Kidney capillary endothelial cell (primary cell): ENCODE data around the gene JOSD1.
A peak's percentile ranks its signal among the peaks of the same experiment; 100 is the strongest.

ENCODE experiments used
- DNase-seq: peaks from one replicate; pipeline ENCODE4 v3.0.0-alpha.2; 2018; ENCODE audit warnings: low spot score

Gene JOSD1

GRCh38 chr22:38733329-38733723 lies 32.6 kb upstream of the JOSD1 start:
- DNase-seq, result no peak

- no peak for DNase-seq
Measured at GRCh38 chr22:38732251-38732815, 31.6 kb upstream of the JOSD1 start.

- no peak for DNase-seq
Measured at GRCh38 chr22:38731703-38732161, 31.0 kb upstream of the JOSD1 start.

GRCh38 chr22:38730411-38730871 lies 29.7 kb upstream of the JOSD1 start:
- no peak for DNase-seq

- no peak for DNase-seq
Measured at GRCh38 chr22:38729946-38730345, 29.2 kb upstream of the JOSD1 start.

GRCh38 chr22:38728871-38729796 lies 28.4 kb upstream of the JOSD1 start:
- peak; percentile 68 for DNase-seq

- no peak for DNase-seq
Measured at GRCh38 chr22:38727530-38728451, 27.0 kb upstream of the JOSD1 start.

GRCh38 chr22:38727123-38727522 lies 26.4 kb upstream of the JOSD1 start:
- no peak for DNase-seq

GRCh38 chr22:38725900-38726655 lies 25.3 kb upstream of the JOSD1 start:
- no peak for DNase-seq

- DNase-seq, result no peak
Measured at GRCh38 chr22:38724926-38725571, 24.3 kb upstream of the JOSD1 start.

- no peak for DNase-seq
Measured at GRCh38 chr22:38724176-38724575, 23.4 kb upstream of the JOSD1 start.

- DNase-seq, result no peak
Measured at GRCh38 chr22:38721551-38721950, 20.8 kb upstream of the JOSD1 start.

- no peak for DNase-seq
Measured at GRCh38 chr22:38720350-38720749, 19.6 kb upstream of the JOSD1 start.

GRCh38 chr22:38719196-38719595 lies 18.5 kb upstream of the JOSD1 start:
- no peak for DNase-seq

GRCh38 chr22:38718414-38718813 lies 17.7 kb upstream of the JOSD1 start:
- DNase-seq, result peak; percentile 74

GRCh38 chr22:38717244-38717643 lies 16.5 kb upstream of the JOSD1 start:
- DNase-seq, result no peak

GRCh38 chr22:38716826-38717225 lies 16.1 kb upstream of the JOSD1 start:
- no peak for DNase-seq

- no peak for DNase-seq
Measured at GRCh38 chr22:38716271-38716670, 15.5 kb upstream of the JOSD1 start.

GRCh38 chr22:38715852-38716251 lies 15.1 kb upstream of the JOSD1 start:
- no peak for DNase-seq

- DNase-seq, result no peak
Measured at GRCh38 chr22:38715176-38715764, 14.5 kb upstream of the JOSD1 start.

- DNase-seq, result no peak
Measured at GRCh38 chr22:38713921-38714320, 13.2 kb upstream of the JOSD1 start.
